ENCODE results near the gene FBXO10. TPM values are rescaled to one million over a fixed set of nuclear protein-coding genes. Genes with fewer than 3 reads are reported as not detected.

FBXO10 gene
- total RNA-seq, 4 donors from 2014 or later: 2.8 to 12.9 (median 9.4) TPM; not detected in 1

DNA sequence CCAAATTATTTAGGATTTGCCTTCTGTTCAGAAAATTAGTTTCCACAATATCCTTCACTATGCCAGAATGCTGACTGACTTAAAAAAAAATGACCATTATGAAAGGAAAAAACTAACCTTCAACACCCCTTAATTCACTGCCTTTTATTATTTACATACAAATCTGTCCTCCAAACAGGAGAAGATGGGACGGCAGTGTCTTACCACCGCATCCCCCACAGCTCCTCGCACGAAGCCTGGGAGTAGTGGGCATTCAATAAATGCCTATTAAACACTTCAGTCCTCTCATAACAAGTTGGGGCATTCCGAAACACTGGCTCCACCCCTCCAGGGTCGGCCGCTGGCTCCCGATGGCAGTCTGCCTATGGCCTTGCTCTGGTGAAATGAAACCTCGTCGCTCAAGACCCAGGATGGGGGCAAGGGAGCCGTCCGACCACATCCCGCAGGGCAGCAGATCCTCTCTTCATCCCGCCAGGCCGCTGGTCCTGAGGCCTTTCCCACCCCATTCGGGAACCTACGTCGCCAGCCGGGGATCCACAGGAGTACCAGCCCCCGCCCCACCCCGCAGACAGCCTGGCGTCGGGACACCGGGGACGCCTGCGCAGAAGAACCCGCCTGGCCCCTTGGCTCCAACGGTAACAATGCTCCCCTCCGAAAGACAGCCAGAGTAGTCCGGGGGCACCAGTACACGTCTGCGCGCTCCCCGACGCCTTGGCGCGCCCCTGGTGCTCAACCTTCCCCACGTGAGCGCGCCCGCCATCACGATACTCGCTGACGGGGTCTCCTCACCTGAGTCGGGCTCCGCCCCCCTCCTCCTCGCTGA is 111.5 kb downstream of the FBXO10 start:
- H3K27me3 ChIP-seq: no peaks in the 10 kb centered on the region
- intact Hi-C loops (cut with DNase I; ENCODE audit: low total_unique reads): no loop called here
- H3K9me3 ChIP-seq: no peaks in the 10 kb centered on the region
- peak in 1 of 2 donors; percentile 71 for DNase-seq
- TF ChIP-seq, protein P1, sequence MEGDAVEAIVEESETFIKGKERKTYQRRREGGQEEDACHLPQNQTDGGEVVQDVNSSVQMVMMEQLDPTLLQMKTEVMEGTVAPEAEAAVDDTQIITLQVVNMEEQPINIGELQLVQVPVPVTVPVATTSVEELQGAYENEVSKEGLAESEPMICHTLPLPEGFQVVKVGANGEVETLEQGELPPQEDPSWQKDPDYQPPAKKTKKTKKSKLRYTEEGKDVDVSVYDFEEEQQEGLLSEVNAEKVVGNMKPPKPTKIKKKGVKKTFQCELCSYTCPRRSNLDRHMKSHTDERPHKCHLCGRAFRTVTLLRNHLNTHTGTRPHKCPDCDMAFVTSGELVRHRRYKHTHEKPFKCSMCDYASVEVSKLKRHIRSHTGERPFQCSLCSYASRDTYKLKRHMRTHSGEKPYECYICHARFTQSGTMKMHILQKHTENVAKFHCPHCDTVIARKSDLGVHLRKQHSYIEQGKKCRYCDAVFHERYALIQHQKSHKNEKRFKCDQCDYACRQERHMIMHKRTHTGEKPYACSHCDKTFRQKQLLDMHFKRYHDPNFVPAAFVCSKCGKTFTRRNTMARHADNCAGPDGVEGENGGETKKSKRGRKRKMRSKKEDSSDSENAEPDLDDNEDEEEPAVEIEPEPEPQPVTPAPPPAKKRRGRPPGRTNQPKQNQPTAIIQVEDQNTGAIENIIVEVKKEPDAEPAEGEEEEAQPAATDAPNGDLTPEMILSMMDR (IDR thresholded peaks at IDR 0.05): no peak
- TF ChIP-seq POLR2A (IDR thresholded peaks at IDR 0.05): peak in 1 of 2 donors; percentile 40
- no peaks in the 10 kb centered on the region for H3K36me3 ChIP-seq
- H3K27ac ChIP-seq: peak overlapping the region; percentile 92 to 93
- H3K4me3 ChIP-seq: peak overlapping the region; percentile 67 to 92
- H3K4me1 ChIP-seq: peaks cover 0 to 5% of the 10 kb centered on the region in 2 donors

DNA sequence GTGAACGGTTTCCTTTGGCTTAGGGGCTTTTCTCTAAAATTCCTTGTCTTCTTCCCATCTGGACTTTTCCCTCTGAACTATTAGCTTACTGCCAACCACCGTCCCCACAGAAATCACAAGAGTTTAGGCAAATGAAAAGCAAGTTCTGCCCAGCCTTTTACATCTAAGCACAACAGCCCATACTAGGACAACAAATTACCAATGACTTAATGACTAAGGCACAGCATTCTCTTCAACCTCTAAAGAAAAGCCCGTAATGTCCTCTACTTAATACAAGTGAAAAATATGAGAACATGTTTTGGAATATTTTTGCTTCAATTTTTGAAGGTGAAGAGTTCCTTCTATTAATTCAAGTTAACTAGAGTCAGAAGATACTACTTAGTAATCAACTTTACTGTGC is 112.2 kb downstream of the FBXO10 start:
- no peaks in the 10 kb centered on the region for H3K36me3 ChIP-seq
- DNase-seq: no peak
- peak overlapping the region; percentile 67 to 92 for H3K4me3 ChIP-seq
- TF ChIP-seq, protein P1 (IDR thresholded peaks at IDR 0.05): no peak
- no peak for TF ChIP-seq POLR2A (IDR thresholded peaks at IDR 0.05)
- no peaks in the 10 kb centered on the region for H3K9me3 ChIP-seq
- H3K27ac ChIP-seq: peak overlapping the region in 1 of 2 donors; percentile 93
- peaks cover 0 to 5% of the 10 kb centered on the region in 2 donors for H3K4me1 ChIP-seq
- intact Hi-C loops (cut with DNase I; ENCODE audit: low total_unique reads): no loop called here
- H3K27me3 ChIP-seq: no peaks in the 10 kb centered on the region

Other genes starting within 250 kb of the FBXO10 start
- 100 to 1,000 TPM in 2 of 4 donors, 10 to 100 TPM in 2; 81.7 to 135 (median 112) TPM for gene GRHPR, start 153.7 kb downstream of the FBXO10 start, total RNA-seq
- 10 to 100 TPM in 3 of 4 donors, 1 to 10 TPM in 1; 6.5 to 22.0 (median 13.3) TPM for gene ZBTB5, start 110.9 kb downstream of the FBXO10 start, total RNA-seq
- 10 to 100 TPM; 13.2 to 42.7 (median 35.8) TPM for gene POLR1E, start 90.4 kb downstream of the FBXO10 start, total RNA-seq
- gene TOMM5, start 16.2 kb upstream of the FBXO10 start, total RNA-seq: 100 to 1,000 TPM in 2 of 4 donors, 10 to 100 TPM in 2; 58.1 to 136 (median 94.7) TPM
- gene FRMPD1, start 74.6 kb upstream of the FBXO10 start, total RNA-seq: under 1 TPM in 1 of 4 donors, not detected in 3; 0.21 TPM
- gene TRMT10B, start 177.4 kb upstream of the FBXO10 start, total RNA-seq: 10 to 100 TPM in 1 of 4 donors, 1 to 10 TPM in 2, under 1 TPM in 1; 0.88 to 14.6 (median 5.2) TPM
- 10 to 100 TPM; 12.4 to 66.6 (median 33.5) TPM for gene EXOSC3, start 208.7 kb upstream of the FBXO10 start, total RNA-seq
- gene DCAF10, start 224.4 kb upstream of the FBXO10 start, total RNA-seq: 10 to 100 TPM; 10.8 to 34.8 (median 29.6) TPM